Fibroblast of mammary gland (primary cell): ENCODE measurements around the gene NR2C2.
A peak's percentile ranks its signal among the peaks of the same experiment; 100 is the strongest.

ENCODE experiments used
- DNase-seq: peaks from one replicate; pipeline ENCODE4 v3.0.0-alpha.2; 2010; ENCODE audit warnings: low read depth
- H3K4me3 ChIP-seq: 2 replicates; pipeline ENCODE4 v1.5.1; 2011; ENCODE audit warnings: low read depth, mild to moderate bottlenecking, low read length, moderate library complexity; ENCODE audit not compliant: control insufficient read depth
- TF ChIP-seq, protein P1 (sequence below): conservative IDR thresholded peaks from 2 replicates; pipeline ENCODE4 v1.5.1; 2011; ENCODE audit warnings: low read depth, low read length, inconsistent platforms; ENCODE audit not compliant: control insufficient read depth, insufficient read depth

Gene NR2C2

DNA sequence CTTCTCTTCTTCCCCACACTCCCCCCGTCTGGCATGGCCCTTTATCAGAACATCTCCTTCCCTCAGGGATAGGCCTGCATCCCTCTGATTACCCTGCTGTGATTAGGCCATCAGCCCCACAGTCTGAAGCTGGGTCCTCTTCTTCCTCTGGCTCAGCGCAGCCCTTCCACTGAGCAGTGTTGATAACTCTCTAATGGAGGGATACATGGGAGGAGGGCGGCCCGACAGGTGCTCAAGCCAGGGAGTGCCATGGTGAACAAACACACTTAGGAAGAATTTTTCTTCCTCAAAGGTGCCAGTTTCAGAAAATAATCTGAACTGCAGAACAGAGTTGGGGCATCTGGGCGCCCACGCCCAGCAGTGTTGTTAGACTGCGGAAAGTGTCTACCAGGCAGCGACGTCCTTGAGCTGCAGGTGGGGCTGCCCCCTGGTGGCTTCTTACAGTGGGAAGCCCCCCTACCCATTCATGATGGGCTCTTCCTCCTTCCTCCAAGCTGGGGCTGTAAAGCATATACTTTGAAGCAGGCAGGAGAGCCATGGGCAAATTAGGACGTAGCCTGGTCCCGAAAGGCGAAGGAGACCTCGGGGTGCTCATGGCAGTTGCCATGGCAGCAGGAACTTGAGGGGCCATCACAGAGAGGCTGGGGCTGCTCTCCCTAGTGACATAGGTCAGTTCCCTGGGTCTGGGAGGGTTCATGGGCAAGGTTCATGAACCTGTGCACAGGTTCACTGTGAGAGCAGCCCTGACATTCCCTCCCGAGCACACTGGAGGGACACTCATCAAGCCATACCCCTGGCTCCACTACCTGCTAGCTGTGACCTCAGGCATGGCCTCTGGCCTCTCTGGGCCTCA is 33.2 kb upstream of the NR2C2 start:
- DNase-seq = no peak
- TF ChIP-seq, protein P1, sequence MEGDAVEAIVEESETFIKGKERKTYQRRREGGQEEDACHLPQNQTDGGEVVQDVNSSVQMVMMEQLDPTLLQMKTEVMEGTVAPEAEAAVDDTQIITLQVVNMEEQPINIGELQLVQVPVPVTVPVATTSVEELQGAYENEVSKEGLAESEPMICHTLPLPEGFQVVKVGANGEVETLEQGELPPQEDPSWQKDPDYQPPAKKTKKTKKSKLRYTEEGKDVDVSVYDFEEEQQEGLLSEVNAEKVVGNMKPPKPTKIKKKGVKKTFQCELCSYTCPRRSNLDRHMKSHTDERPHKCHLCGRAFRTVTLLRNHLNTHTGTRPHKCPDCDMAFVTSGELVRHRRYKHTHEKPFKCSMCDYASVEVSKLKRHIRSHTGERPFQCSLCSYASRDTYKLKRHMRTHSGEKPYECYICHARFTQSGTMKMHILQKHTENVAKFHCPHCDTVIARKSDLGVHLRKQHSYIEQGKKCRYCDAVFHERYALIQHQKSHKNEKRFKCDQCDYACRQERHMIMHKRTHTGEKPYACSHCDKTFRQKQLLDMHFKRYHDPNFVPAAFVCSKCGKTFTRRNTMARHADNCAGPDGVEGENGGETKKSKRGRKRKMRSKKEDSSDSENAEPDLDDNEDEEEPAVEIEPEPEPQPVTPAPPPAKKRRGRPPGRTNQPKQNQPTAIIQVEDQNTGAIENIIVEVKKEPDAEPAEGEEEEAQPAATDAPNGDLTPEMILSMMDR = no peak
- no peak overlapping the region for H3K4me3 ChIP-seq

DNA sequence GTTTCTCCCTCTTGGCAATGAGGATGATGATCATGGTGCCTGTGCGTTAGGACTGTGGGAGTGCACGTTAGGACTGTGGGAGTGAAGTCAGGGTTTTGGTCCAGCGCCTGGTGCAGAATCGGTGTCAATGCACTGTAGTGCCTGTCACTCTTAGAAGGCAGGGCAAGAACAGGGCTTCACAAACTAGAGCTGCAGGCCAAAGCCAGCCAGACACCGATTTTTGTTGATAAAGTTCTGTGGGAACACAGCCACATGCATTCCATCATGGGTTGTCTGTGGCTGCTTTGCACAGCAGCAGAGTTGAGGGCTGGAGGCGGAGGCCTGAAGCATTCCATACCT is 32.6 kb upstream of the NR2C2 start:
- TF ChIP-seq, protein P1 = no peak
- DNase-seq = no peak
- H3K4me3 ChIP-seq = no peak overlapping the region

DNA sequence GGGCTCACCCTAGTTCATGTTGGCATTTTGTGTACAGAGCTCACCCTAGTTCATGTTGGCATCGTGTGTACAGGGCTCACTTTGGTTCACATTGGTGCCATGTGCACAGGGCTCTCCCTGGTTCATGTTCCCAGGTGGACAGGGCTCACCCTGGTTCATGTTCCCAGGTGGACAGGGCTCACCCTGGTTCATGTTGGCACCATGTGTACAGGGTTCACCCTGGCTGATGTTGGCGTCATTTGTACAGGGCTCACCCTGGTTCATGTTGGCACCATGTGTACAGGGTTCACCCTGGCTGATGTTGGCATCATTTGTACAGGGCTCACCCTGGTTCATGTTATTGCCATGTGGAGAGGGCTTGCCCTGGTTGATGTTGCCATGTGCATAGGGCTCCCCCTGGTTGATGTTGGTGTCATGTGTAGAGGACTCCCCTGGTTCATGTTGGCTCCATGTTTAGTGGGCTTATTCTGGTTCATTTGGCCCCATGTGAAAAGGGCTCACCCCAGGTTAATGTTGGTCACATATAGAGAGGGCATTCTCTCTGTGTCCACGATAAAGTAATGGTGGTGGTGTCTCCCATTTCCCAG is 31.7 kb upstream of the NR2C2 start:
- no peak for DNase-seq
- H3K4me3 ChIP-seq = no peak overlapping the region
- TF ChIP-seq, protein P1 = no peak

DNA sequence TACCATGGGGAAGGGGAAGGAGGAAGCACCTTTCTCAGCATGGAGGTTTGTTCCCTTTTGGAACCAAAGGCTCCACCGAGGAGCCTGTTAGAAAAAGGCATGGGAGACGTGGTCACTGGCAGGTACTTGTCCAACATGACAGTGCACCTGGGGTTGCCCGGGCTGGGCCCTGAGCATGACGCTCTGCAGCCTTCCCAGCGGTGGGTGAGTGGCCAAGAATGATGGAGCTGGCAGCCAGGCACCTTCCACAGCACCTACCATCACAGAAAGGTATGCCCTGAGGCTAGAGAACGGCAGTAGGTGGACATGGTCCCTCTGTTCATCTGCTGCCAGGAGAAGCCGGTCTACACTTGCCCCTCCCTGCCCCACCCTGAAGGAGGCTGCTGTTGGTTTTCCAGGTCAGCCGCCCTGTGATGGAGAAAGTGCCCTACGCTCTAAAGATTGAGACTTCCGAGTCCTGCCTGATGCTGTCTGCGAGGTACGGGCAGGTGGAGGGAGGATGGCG is 29.0 kb upstream of the NR2C2 start:
- H3K4me3 ChIP-seq = no peak overlapping the region
- DNase-seq = no peak
- TF ChIP-seq, protein P1 = no peak

DNA sequence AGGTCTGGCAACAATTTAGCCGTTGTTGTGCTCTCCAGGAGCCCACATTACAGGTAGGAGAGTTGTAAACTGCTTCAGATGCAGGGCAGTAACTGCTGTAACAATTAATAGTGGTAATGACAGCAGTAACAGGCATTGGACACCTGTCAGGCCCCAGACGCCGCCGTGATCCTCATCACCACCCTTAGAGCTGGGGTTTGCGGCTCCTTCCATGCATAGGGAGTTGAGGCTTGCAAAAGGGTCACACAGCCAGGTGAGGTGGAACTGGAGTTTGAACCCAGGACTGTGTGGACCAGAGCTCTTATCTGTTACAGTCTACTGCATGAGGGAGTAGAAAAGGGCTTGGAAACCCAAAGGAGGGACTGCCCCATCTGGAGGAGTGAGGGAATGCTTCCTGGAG is 26.8 kb upstream of the NR2C2 start:
- no peak for DNase-seq
- no peak overlapping the region for H3K4me3 ChIP-seq
- TF ChIP-seq, protein P1 = no peak

DNA sequence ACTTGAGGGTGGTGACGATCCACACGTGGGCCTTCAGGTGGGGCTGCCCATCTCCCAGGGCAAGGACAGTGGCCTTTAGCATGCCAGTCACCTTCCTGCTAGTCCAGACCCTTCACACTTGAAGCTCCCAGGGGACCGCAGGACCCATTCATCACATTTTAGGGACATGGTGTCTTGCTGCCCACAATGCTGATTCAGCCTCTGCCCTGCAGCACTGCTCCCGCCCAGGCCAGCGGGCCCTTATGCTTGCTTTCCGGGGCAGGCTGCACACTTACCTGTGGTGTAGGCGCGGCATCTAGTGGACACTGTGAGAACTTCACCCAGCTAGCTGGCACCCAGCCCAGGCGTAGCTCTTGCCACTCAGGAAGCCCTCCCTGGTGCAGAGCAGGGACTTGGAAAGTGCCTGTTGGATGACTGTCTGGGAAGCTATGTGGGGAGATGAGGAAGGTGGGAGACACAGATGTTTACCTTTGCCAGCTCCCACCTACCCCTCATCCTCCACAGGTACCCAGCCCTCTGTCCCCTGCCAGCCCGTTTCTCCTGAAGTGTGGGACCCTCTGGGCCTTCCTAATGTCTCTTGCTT is 26.3 kb upstream of the NR2C2 start:
- peak; percentile 83 for DNase-seq
- TF ChIP-seq, protein P1 = peak; percentile 88
- H3K4me3 ChIP-seq = no peak overlapping the region
